Nephron (organoid): ENCODE results near the gene GALNTL6.
"Not testable (repeated sequence)": the region's sequence is repeated elsewhere in the genome, so short reads cannot be mapped to it uniquely, and the experiment has no call there.

Experiments
- H3K27ac Mint-ChIP-seq, 3 experiments: 2 replicates each; pipeline ENCODE4 v1.8.0; 2020; ENCODE audit warnings: mixed read lengths in 3 of 3, mild to moderate bottlenecking in 2 of 3, moderate library complexity in 1 of 3
- H3K27me3 Mint-ChIP-seq: 2 replicates; pipeline ENCODE4 v1.8.0; 2021; ENCODE audit warnings: low read depth, mild to moderate bottlenecking, moderate library complexity, mixed read lengths
- H3K36me3 Mint-ChIP-seq: 2 replicates; pipeline ENCODE4 v1.8.0; 2020; ENCODE audit warnings: low read depth, mixed read lengths
- H3K4me1 Mint-ChIP-seq: 2 replicates; pipeline ENCODE4 v1.8.0; 2020; ENCODE audit warnings: mixed read lengths
- H3K4me3 Mint-ChIP-seq, 3 experiments: 2 replicates each; pipeline ENCODE4 v1.8.0; 2020; ENCODE audit warnings: mild to moderate bottlenecking in 3 of 3, mixed read lengths in 3 of 3, moderate library complexity in 2 of 3
- H3K9me3 Mint-ChIP-seq: 2 replicates; pipeline ENCODE4 v1.8.0; 2020; ENCODE audit warnings: mixed read lengths
- TF ChIP-seq, protein P1 (sequence below), 3 experiments: fragments of 200-600 bp; sonication (generic); IDR thresholded peaks; one replicate each; pipeline ENCODE4 v1.5.0; 2021; ENCODE audit warnings: antibody characterized with exemption in 3 of 3; ENCODE audit not compliant: unreplicated experiment in 3 of 3

The GALNTL6 gene

DNA sequence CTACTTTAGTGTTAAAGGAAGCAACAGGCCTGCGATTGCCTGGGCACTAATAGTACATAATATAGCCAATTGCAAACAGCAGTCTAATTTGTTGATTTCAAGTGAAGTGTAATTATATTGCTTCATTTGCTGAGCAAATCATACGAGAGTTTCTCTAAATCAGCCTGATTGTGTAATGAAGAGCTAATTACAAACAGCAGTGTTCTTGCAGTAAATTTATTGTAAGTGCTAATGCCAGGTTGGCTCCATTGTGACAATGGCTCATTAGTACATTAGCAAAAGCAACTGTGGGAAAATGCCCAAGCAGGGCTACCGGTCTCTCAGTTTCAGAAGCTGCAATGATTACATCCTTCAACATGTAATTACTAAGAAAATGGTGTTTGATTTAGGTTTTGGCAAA, 591.5 kb downstream of the GALNTL6 start:
- Mint-ChIP-seq H3K27ac (no peak overlapping the region), H3K36me3 (no peaks in the 10 kb centered on the region), H3K4me3 (no peak overlapping the region), H3K27me3 (no peaks in the 10 kb centered on the region), H3K4me1 (no peaks in the 10 kb centered on the region), H3K9me3 (no peaks in the 10 kb centered on the region)
- TF ChIP-seq, protein P1, sequence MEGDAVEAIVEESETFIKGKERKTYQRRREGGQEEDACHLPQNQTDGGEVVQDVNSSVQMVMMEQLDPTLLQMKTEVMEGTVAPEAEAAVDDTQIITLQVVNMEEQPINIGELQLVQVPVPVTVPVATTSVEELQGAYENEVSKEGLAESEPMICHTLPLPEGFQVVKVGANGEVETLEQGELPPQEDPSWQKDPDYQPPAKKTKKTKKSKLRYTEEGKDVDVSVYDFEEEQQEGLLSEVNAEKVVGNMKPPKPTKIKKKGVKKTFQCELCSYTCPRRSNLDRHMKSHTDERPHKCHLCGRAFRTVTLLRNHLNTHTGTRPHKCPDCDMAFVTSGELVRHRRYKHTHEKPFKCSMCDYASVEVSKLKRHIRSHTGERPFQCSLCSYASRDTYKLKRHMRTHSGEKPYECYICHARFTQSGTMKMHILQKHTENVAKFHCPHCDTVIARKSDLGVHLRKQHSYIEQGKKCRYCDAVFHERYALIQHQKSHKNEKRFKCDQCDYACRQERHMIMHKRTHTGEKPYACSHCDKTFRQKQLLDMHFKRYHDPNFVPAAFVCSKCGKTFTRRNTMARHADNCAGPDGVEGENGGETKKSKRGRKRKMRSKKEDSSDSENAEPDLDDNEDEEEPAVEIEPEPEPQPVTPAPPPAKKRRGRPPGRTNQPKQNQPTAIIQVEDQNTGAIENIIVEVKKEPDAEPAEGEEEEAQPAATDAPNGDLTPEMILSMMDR (IDR thresholded peaks at IDR 0.05; ENCODE audit: unreplicated experiment in 3 of 3), result no peak

DNA sequence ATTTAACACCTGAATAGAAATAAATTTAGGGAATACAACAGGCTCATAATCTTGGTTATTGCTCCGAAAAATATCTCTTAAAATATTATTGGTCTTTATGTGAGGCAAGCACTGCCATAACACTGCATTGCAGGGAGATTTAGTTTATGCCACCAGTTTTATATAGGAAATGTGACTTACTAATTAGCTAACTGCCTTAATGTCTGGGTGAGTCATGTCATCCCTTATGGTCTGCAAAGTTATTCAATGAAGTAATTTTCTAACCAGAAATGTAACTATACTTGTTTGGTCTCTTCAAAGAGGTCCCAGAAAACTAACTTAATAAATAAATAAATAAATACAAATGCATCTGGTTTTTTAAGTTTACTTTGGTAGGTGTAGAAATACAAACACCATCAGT, 597.2 kb downstream of the GALNTL6 start:
- H3K4me3 Mint-ChIP-seq, result no peak overlapping the region
- H3K9me3 Mint-ChIP-seq, result no peaks in the 10 kb centered on the region
- H3K27me3 Mint-ChIP-seq, result no peaks in the 10 kb centered on the region
- H3K4me1 Mint-ChIP-seq, result no peaks in the 10 kb centered on the region
- H3K27ac Mint-ChIP-seq, result no peak overlapping the region
- no peaks in the 10 kb centered on the region for H3K36me3 Mint-ChIP-seq
- TF ChIP-seq, protein P1 (IDR thresholded peaks at IDR 0.05; ENCODE audit: unreplicated experiment in 3 of 3), result no peak

DNA sequence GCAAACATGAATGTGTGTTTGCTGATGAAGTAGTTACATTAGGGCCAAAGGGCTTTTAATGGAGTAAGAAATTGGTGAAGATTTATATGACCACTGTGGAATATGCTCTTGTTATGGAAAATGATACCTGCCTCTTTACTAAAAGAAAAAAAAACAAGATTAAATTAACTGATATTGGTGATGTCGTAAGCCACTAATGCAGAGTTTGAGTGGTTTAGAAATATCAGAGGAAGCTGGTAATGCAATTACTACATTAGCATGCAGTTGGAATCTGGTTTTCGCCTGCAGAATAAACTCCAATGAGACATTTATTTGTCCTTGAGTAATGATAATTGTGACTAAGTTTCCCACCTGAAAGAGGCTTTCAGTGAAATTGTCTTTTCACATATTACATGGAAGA, 597.9 kb downstream of the GALNTL6 start:
- Mint-ChIP-seq H3K9me3 (no peaks in the 10 kb centered on the region), H3K27ac (no peak overlapping the region), H3K4me3 (no peak overlapping the region), H3K27me3 (no peaks in the 10 kb centered on the region), H3K36me3 (no peaks in the 10 kb centered on the region), H3K4me1 (no peaks in the 10 kb centered on the region)
- TF ChIP-seq, protein P1 (IDR thresholded peaks at IDR 0.05; ENCODE audit: unreplicated experiment in 3 of 3), result no peak

DNA sequence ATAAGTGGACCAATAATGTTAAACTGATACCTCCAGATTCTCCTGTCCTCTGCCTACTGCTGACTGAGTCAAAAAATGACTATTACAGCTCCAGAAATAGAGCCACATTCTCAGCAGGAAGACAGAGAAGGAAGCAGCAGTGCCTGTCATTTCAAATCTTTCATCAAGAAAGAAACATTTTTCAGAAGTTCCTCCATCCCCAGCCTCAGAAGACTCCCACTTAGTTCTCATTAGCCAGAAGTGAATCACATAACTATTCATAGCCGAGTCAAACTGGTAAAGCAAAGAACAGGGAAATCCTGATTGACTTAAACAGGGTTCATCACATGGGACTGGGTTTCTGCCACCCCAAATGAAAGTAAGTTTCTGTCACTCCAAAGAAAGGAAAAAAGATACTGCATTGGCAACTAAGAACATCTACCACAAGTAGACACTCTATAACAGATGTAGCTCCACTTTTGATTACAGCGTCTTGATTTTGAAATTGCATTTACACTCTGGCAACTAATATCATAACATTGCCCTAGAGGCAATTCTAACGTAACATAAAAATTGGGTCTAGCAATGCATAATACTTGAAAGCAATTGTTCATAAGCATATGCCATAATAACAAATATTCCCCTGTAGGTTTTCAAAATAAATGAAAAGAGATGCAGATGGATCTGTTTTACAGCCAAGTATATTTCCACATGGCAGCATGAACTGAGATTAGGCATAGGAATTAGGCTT, 599.8 kb downstream of the GALNTL6 start:
- Mint-ChIP-seq H3K27me3 (no peaks in the 10 kb centered on the region), H3K27ac (no peak overlapping the region), H3K4me3 (no peak overlapping the region), H3K4me1 (no peaks in the 10 kb centered on the region), H3K9me3 (no peaks in the 10 kb centered on the region), H3K36me3 (no peaks in the 10 kb centered on the region)
- TF ChIP-seq, protein P1 (IDR thresholded peaks at IDR 0.05; ENCODE audit: unreplicated experiment in 3 of 3), result no peak

DNA sequence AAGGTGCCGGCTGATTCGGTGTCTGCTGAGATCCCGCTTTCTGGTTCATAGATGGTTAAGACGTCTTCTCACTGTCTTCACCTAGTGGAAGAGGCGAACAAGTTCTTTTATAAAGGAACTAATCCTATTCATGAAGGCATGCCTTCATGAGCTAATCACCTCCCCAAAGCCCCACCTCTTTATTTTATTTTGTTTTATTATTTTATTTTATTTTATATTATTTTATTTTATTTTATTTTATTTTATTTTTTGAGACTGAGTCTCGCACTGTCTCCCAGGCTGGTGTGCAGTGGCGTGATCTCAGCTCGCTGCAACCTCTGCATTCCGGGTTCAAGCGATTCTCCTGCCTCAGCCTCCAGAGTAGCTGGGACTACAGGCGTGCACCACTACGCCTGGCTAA, 615.8 kb downstream of the GALNTL6 start:
- H3K4me3 Mint-ChIP-seq, H3K36me3 Mint-ChIP-seq, H3K27me3 Mint-ChIP-seq, H3K27ac Mint-ChIP-seq, H3K9me3 Mint-ChIP-seq, H3K4me1 Mint-ChIP-seq: not testable (repeated sequence)

DNA sequence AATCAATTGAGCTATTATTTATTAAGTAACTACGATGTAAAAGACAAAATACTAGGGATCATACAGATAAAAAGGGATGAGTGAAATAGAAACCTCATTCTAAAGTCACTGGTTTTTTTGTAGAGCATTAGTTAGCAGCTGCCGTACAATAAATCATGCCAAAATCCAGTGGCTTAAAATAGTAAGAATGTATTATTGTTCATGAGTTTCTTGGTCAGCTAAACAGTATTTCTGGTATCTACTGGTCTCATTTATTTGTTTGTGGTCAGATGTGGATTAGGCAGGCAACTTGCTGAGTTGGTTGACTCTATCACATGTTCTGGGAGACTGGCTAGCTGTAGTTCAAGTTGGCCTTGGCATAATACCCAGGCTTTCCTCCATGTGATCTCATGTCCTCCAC, 667.3 kb downstream of the GALNTL6 start:
- TF ChIP-seq, protein P1 (IDR thresholded peaks at IDR 0.05; ENCODE audit: unreplicated experiment in 3 of 3), result no peak
- Mint-ChIP-seq H3K4me1 (peaks cover 6% of the 10 kb centered on the region), H3K27me3 (no peaks in the 10 kb centered on the region), H3K36me3 (no peaks in the 10 kb centered on the region), H3K9me3 (peaks cover 17% of the 10 kb centered on the region), H3K27ac (peak overlapping the region in 1 of 3 experiments; percentile 20), H3K4me3 (no peak overlapping the region)
